IMR-90 (cell line): Measurements from ENCODE around the gene CEL. TPM values are rescaled to one million over a fixed set of nuclear protein-coding genes. Genes with fewer than 3 reads are reported as not detected.
A peak's percentile ranks its signal among the peaks of the same experiment; 100 is the strongest.

Experiments used
- ATAC-seq: fragments of 200-7000 bp; cut with Tn5 transposase; 2 replicates; pipeline ENCODE4 v1.9.1; 2020; ENCODE audit warnings: low read depth, mild to moderate bottlenecking, moderate library complexity
- BruUV-seq: library from RNA; stranded (reverse); fragments of 400-500 nt; replicated peaks from 2 replicates; lab custom pipeline; 2021; lab: Mats Ljungman, UMichigan
- CTCF ChIA-PET: fragments of 300-600 bp; formaldehyde crosslinking; extraction: SDS; loops from one replicate; lab custom pipeline; 2021; ENCODE audit warnings: antibody characterized with exemption; lab: Yijun Ruan, JAX
- POLR2A ChIA-PET: fragments of 300-600 bp; sonication (Branson Sonifier 250); formaldehyde crosslinking; loops from one replicate; lab custom pipeline; 2022; ENCODE audit warnings: antibody characterized with exemption; ENCODE audit not compliant: unreplicated experiment; lab: Charles Lee
- DNase-seq: peaks from one replicate; pipeline ENCODE4 v3.0.0; 2013
- H2AFZ ChIP-seq: replicated peaks from 2 replicates; pipeline ENCODE3; 2013; ENCODE audit warnings: low read length, mild to moderate bottlenecking; ENCODE audit not compliant: poor library complexity
- H2AK5ac ChIP-seq: 2 replicates; pipeline ENCODE4 v1.6.1; 2013; ENCODE audit warnings: low read depth, low read length, inconsistent platforms
- H2AK9ac ChIP-seq: replicated peaks from 2 replicates; pipeline ENCODE3; 2013; ENCODE audit warnings: mild to moderate bottlenecking, low read depth, low read length, moderate library complexity; ENCODE audit not compliant: poor library complexity
- H2BK120ac ChIP-seq: 2 replicates; pipeline ENCODE4 v1.6.1; 2013; ENCODE audit warnings: low read depth, low read length, inconsistent platforms
- H2BK15ac ChIP-seq: 3 replicates; pipeline ENCODE4 v1.6.1; 2013; ENCODE audit warnings: low read depth, low read length, inconsistent platforms
- H2BK20ac ChIP-seq: 2 replicates; pipeline ENCODE4 v1.6.1; 2013; ENCODE audit warnings: low read depth, mild to moderate bottlenecking, inconsistent platforms, low read length, moderate library complexity
- H2BK5ac ChIP-seq: 2 replicates; pipeline ENCODE4 v1.6.1; 2013; ENCODE audit warnings: mild to moderate bottlenecking, low read depth, low read length, inconsistent platforms; ENCODE audit not compliant: poor library complexity, severe bottlenecking
- H3K14ac ChIP-seq: replicated peaks from 2 replicates; pipeline ENCODE4 v1.6.1; 2013; ENCODE audit warnings: low read depth, low read length, inconsistent platforms
- H3K18ac ChIP-seq: 2 replicates; pipeline ENCODE4 v1.6.1; 2013; ENCODE audit warnings: low read depth, low read length, control low read depth
- H3K23ac ChIP-seq: 2 replicates; pipeline ENCODE4 v1.6.1; 2013; ENCODE audit warnings: low read depth, low read length, inconsistent platforms
- H3K27ac ChIP-seq: 2 replicates; pipeline ENCODE4 v1.5.1; 2013; ENCODE audit warnings: mild to moderate bottlenecking, control low read depth, low read length; ENCODE audit not compliant: insufficient read depth
- H3K27me3 ChIP-seq: 2 replicates; pipeline ENCODE4 v1.6.1; 2013; ENCODE audit warnings: low read length; ENCODE audit not compliant: control insufficient read depth, insufficient read depth
- H3K36me3 ChIP-seq: 2 replicates; pipeline ENCODE4 v1.6.1; 2013; ENCODE audit warnings: low read length, mixed read lengths; ENCODE audit not compliant: control insufficient read depth, insufficient read depth
- H3K4ac ChIP-seq: 2 replicates; pipeline ENCODE4 v1.6.1; 2013; ENCODE audit warnings: low read depth, low read length, inconsistent platforms
- H3K4me1 ChIP-seq: 2 replicates; pipeline ENCODE4 v1.6.1; 2013; ENCODE audit warnings: low read length, mixed read lengths; ENCODE audit not compliant: control insufficient read depth, insufficient read depth
- H3K4me2 ChIP-seq: 2 replicates; pipeline ENCODE4 v1.6.1; 2013; ENCODE audit warnings: low read depth, mild to moderate bottlenecking, control low read depth, low read length, moderate library complexity
- H3K4me3 ChIP-seq: 2 replicates; pipeline ENCODE4 v1.5.1; 2013; ENCODE audit warnings: low read depth, mild to moderate bottlenecking, control low read depth, low read length, moderate library complexity; ENCODE audit not compliant: insufficient read depth
- H3K56ac ChIP-seq: 2 replicates; pipeline ENCODE4 v1.6.1; 2013; ENCODE audit warnings: low read length, inconsistent platforms; ENCODE audit not compliant: insufficient read depth; ENCODE audit errors: extremely low read depth
- H3K79me1 ChIP-seq, 2 experiments: 2 replicates each; pipeline ENCODE4 v1.6.1; 2013; ENCODE audit warnings: low read length in 2 of 2, inconsistent platforms in 1 of 2, low read depth in 1 of 2
- H3K9ac ChIP-seq: 2 replicates; pipeline ENCODE4 v1.6.1; 2013; ENCODE audit warnings: low read depth, low read length, control low read depth
- H3K9me1 ChIP-seq: 2 replicates; pipeline ENCODE4 v1.6.1; 2013; ENCODE audit warnings: low read length, inconsistent platforms; ENCODE audit not compliant: insufficient read depth
- H3K9me3 ChIP-seq: 2 replicates; pipeline ENCODE4 v1.6.1; 2013; ENCODE audit warnings: low read length; ENCODE audit not compliant: control insufficient read depth, insufficient read depth
- H4K20me1 ChIP-seq: 2 replicates; pipeline ENCODE4 v1.6.1; 2013; ENCODE audit warnings: low read length, inconsistent platforms; ENCODE audit not compliant: insufficient read depth
- H4K5ac ChIP-seq: 2 replicates; pipeline ENCODE4 v1.6.1; 2013; ENCODE audit warnings: mild to moderate bottlenecking, low read depth, low read length, control low read depth
- H4K8ac ChIP-seq, 2 experiments: 2 replicates each; pipeline ENCODE4 v1.6.1; 2013; ENCODE audit warnings: low read depth in 2 of 2, low read length in 2 of 2, control low read depth in 1 of 2, inconsistent platforms in 1 of 2
- H4K91ac ChIP-seq: 2 replicates; pipeline ENCODE4 v1.6.1; 2013; ENCODE audit warnings: low read depth, low read length, inconsistent platforms; ENCODE audit not compliant: insufficient read depth
- BHLHE40 ChIP-seq: fragments of 150-350 bp; IDR thresholded peaks from 2 replicates; pipeline ENCODE4 v1.6.1; 2016; ENCODE audit warnings: mild to moderate bottlenecking, low read depth, low read length
- CEBPB ChIP-seq: IDR thresholded peaks from 2 replicates; pipeline ENCODE4 v1.6.1; 2012; ENCODE audit warnings: low read depth, low read length, improper control_type of control experiment
- CHD1 ChIP-seq: IDR thresholded peaks from 2 replicates; pipeline ENCODE4 v1.6.1; 2012; ENCODE audit warnings: low read depth, low read length, improper control_type of control experiment
- FOS ChIP-seq: fragments of 150-350 bp; IDR thresholded peaks from 2 replicates; pipeline ENCODE4 v1.6.1; 2016; ENCODE audit warnings: low read depth, low read length
- MAFK ChIP-seq: IDR thresholded peaks from 2 replicates; pipeline ENCODE4 v1.6.1; 2012; ENCODE audit warnings: low read depth, low read length, improper control_type of control experiment
- MAZ ChIP-seq: IDR thresholded peaks from 2 replicates; pipeline ENCODE4 v1.6.1; 2012; ENCODE audit warnings: low read depth, mild to moderate bottlenecking, low read length, improper control_type of control experiment, moderate library complexity, borderline replicate concordance
- MXI1 ChIP-seq: IDR thresholded peaks from 2 replicates; pipeline ENCODE4 v1.6.1; 2012; ENCODE audit warnings: low read depth, mild to moderate bottlenecking, low read length, moderate library complexity, borderline replicate concordance
- NFE2L2 ChIP-seq: fragments of 150-350 bp; IDR thresholded peaks from 2 replicates; pipeline ENCODE4 v1.6.1; 2016; ENCODE audit warnings: low read depth, mild to moderate bottlenecking, low read length
- POLR2A ChIP-seq: IDR thresholded peaks from 2 replicates; pipeline ENCODE4 v1.6.1; 2012; ENCODE audit warnings: mild to moderate bottlenecking, low read depth, low read length
- RAD21 ChIP-seq: IDR thresholded peaks from 2 replicates; pipeline ENCODE4 v1.6.1; 2012; ENCODE audit warnings: low read length, improper control_type of control experiment
- RCOR1 ChIP-seq: IDR thresholded peaks from 2 replicates; pipeline ENCODE4 v1.6.1; 2012; ENCODE audit warnings: mild to moderate bottlenecking, low read length, improper control_type of control experiment; ENCODE audit not compliant: insufficient replicate concordance
- RFX5 ChIP-seq: IDR thresholded peaks from 2 replicates; pipeline ENCODE4 v1.8.0; 2012; ENCODE audit warnings: low read depth, mild to moderate bottlenecking, low read length, moderate library complexity
- SMC3 ChIP-seq: fragments of 150-350 bp; IDR thresholded peaks from 2 replicates; pipeline ENCODE4 v1.6.1; 2016; ENCODE audit warnings: low read depth, mild to moderate bottlenecking, antibody characterized with exemption, low read length, moderate library complexity
- WGBS, 2 experiments: methylation state at CpG; one replicate each; pipeline versions ENCODE4 v1.1.5 to v1.1.7; 2013; ENCODE audit warnings: missing lambda C conversion rate in 2 of 2; ENCODE audit not compliant: insufficient read length in 1 of 2; ENCODE audit errors: extremely low coverage in 2 of 2; 5-methylcytosine and 5-hydroxymethylcytosine counted together
- dilution Hi-C: fragments of 300-500 bp; cut with HindIII; formaldehyde crosslinking; loops from one replicate; pipeline ENCODE4 v1.14.3; 2018; ENCODE audit warnings: low sequenced_read_pairs; ENCODE audit not compliant: unreplicated experiment
- in situ Hi-C: fragments of 300-500 bp; cut with MboI; formaldehyde crosslinking; loops from 3 replicates; pipeline ENCODE4 v1.14.3; 2019; ENCODE audit warnings: low sequenced_read_pairs, inconsistent platforms, mixed read lengths
- intact Hi-C: fragments of 100-400 bp; cut with micrococcal nuclease; formaldehyde crosslinking; loops from 2 replicates; pipeline ENCODE4 v1.10.0; 2022
- polyA plus RNA-seq, 3 experiments: library from polyadenylated mRNA; depleted of rRNA; stranded (reverse); fragments of >200 nt; gene quantifications; 2 replicates each; pipeline ENCODE4 v1.2.3, GENCODE V29; 2012; ENCODE audit warnings: low replicate concordance in 1 of 3
- total RNA-seq: library from RNA; depleted of rRNA; stranded (reverse); fragments of >200 nt; gene quantifications from 2 replicates; pipeline ENCODE4 v1.2.3, GENCODE V29; 2012
- TF ChIP-seq, protein P1 (sequence below): fragments of 150-350 bp; IDR thresholded peaks from 2 replicates; pipeline ENCODE4 v1.6.1; 2016; ENCODE audit warnings: low read depth, mild to moderate bottlenecking, low read length, moderate library complexity, borderline replicate concordance
- TF ChIP-seq, protein P2 (sequence below): fragments of 150-350 bp; IDR thresholded peaks from 2 replicates; pipeline ENCODE4 v1.6.1; 2017; ENCODE audit warnings: mild to moderate bottlenecking, antibody characterized with exemption, low read length, low read depth
- TF ChIP-seq, protein P3 (sequence below): conservative IDR thresholded peaks from 2 replicates; pipeline ENCODE4 v1.5.1; 2012; ENCODE audit warnings: mild to moderate bottlenecking, low read depth, low read length, improper control_type of control experiment

Gene CEL
- total and polyA plus RNA-seq, 2 of the 4 experiments (the other 2 are of a cell fraction): under 0.01 to 0.75 TPM

DNA sequence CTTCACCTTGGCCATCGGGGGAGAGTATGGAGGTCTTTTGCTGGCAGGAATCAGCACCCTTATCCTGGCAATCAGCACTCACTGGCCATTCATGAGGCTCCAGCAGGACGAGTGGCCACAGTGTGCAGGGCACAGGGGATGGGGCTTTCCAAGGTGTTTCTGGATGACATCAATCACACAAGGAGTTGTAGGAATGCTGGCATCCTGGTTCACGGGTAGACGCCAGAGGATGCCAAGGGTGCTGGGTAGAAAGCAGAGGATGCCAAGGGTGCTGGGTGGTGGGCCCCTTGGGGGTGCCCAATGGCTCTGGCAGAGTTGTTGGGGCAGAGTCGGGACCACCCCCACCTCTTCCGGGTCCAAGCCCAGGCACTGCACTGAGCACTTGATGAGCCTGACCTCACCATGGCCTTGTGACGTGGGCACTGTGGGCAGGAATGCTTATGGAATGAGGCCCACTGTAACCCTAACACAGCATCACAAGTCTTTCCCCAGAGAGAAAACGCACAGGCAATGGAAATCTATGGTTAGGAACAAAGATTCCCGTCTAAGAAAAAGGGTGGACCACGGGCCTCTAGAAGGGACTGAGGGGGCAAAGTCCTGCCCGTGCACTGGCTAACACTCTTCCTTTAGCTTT is 29.1 kb downstream of the CEL start:
- Histone ChIP-seq H3K56ac (no peak overlapping the region), H2BK20ac (no peak overlapping the region), H3K4ac (no peak overlapping the region), H2BK15ac (no peak overlapping the region), H3K9ac (no peak overlapping the region), H3K9me3 (peaks cover 2% of the 10 kb centered on the region; the same call in 1 of the 2 replicates), H4K5ac (no peak overlapping the region), H3K9me1 (no peaks in the 10 kb centered on the region), H3K4me1 (no peaks in the 10 kb centered on the region), H3K14ac (no peak overlapping the region), H3K27me3 (peaks cover 3% of the 10 kb centered on the region; the same call in 1 of the 2 replicates), H3K18ac (no peak overlapping the region), H4K20me1 (no peaks in the 10 kb centered on the region), H3K27ac (no peak overlapping the region), H2AK9ac (no peak overlapping the region), H4K8ac (no peak overlapping the region), H3K23ac (no peak overlapping the region), H3K79me1 (no peaks in the 10 kb centered on the region), H2BK5ac (no peak overlapping the region), H2AK5ac (no peak overlapping the region), H4K91ac (no peak overlapping the region), H2BK120ac (no peak overlapping the region), H3K4me2 (no peak overlapping the region), H3K4me3 (no peak overlapping the region), H2AFZ (peak overlapping the region; percentile 43), H3K36me3 (no peaks in the 10 kb centered on the region)
- dilution Hi-C loops (no loop called here), in situ Hi-C loops (no loop called here), intact Hi-C loops (no loop called here)
- CTCF ChIA-PET: interaction anchor here (0.5 to 2.0 kb wide), 2 partner anchors 24 to 53 kb away, joined by 5 read pairs; no protein-coding TSS in a partner anchor
- WGBS, 2 experiments: 59% methylated on average over 2 of the region's 11 CpGs; no CpG with 5 or more reads in 1 of the 2 experiments
- no peak for DNase-seq
- ATAC-seq: no peak
- no TSS peak for BruUV-seq
- TF ChIP-seq RAD21 (no peak), MAZ (no peak), CHD1 (no peak), POLR2A (no peak), FOS (no peak), BHLHE40 (no peak), NFE2L2 (no peak), CEBPB (no peak), RFX5 (no peak), MAFK (no peak), MXI1 (no peak), RCOR1 (no peak), SMC3 (no peak)
- TF ChIP-seq, protein P1, sequence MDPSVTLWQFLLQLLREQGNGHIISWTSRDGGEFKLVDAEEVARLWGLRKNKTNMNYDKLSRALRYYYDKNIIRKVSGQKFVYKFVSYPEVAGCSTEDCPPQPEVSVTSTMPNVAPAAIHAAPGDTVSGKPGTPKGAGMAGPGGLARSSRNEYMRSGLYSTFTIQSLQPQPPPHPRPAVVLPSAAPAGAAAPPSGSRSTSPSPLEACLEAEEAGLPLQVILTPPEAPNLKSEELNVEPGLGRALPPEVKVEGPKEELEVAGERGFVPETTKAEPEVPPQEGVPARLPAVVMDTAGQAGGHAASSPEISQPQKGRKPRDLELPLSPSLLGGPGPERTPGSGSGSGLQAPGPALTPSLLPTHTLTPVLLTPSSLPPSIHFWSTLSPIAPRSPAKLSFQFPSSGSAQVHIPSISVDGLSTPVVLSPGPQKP: no peak
- TF ChIP-seq, protein P2, sequence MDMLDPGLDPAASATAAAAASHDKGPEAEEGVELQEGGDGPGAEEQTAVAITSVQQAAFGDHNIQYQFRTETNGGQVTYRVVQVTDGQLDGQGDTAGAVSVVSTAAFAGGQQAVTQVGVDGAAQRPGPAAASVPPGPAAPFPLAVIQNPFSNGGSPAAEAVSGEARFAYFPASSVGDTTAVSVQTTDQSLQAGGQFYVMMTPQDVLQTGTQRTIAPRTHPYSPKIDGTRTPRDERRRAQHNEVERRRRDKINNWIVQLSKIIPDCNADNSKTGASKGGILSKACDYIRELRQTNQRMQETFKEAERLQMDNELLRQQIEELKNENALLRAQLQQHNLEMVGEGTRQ: no peak
- TF ChIP-seq, protein P3, sequence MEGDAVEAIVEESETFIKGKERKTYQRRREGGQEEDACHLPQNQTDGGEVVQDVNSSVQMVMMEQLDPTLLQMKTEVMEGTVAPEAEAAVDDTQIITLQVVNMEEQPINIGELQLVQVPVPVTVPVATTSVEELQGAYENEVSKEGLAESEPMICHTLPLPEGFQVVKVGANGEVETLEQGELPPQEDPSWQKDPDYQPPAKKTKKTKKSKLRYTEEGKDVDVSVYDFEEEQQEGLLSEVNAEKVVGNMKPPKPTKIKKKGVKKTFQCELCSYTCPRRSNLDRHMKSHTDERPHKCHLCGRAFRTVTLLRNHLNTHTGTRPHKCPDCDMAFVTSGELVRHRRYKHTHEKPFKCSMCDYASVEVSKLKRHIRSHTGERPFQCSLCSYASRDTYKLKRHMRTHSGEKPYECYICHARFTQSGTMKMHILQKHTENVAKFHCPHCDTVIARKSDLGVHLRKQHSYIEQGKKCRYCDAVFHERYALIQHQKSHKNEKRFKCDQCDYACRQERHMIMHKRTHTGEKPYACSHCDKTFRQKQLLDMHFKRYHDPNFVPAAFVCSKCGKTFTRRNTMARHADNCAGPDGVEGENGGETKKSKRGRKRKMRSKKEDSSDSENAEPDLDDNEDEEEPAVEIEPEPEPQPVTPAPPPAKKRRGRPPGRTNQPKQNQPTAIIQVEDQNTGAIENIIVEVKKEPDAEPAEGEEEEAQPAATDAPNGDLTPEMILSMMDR: no peak
- POLR2A ChIA-PET: no interaction called here
